ENCODE results near the gene TTC38.

The TTC38 gene

DNA sequence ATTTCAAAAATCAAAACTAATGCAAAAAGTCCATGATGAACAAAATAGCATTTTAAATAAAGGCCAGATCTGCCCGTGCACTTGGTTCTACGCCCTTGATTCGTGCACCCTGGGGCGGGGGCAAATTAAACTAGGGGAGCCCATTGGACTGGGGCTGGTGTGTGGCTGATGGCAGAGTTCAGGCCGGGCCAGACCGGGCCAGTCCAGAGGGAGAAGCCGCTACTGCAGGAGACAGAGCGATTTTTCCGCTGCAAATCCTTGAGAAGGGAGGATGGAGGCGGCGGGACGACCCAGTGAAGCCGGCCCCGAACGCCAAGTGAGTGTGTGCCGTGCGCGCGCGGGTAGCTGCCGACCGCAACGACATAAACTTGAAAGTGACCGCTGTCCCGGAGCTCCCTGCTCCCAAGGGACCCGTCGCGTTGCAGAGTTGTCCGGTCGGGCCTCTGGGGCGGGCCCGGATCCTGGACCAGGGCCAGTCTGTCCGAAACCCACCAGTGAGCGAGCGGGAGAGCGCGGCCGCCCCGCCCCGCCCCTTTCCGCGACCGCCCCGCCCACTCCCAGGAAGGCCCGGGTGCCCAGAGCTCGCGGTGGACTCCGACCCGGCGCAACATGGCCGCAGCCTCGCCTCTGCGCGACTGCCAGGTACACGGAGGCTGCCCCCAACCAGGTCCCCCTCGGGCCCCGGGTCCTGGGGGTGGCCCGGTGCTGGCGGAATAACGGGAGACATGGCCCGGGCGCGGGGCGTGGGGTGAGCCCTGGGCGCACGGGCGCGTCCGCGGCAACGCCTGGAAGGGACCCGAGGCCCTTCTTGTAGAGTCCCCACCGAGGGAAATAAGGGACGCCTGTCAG is at the start of gene TTC38:
Gene TTC38 (plus strand): TSS at position 578 of the 849 bp plus-strand sequence. CDS start 32 bp downstream, at position 610.
- peak; percentile 47 to 58 for DNase-seq

DNA sequence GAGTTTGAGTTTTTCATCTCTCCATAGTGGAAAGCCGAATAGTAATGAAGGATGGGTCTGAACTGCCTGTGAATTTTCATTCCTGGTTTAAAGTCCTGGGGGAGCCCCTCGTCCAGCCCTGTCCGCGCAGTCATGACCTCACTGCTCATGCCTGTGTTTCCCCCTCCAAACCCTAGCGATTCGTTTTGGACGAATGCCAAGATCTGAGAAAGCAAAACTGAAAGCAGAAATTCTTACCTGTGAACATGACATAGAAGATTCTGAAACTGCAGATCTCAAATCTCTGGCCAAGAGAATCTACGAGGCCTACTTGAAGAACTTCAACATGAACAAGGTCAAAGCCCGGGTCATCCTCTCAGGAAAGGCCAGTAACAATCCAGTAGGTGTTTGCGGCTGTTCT is 48.2 kb upstream of the TTC38 start:
- DNase-seq = no peak

DNA sequence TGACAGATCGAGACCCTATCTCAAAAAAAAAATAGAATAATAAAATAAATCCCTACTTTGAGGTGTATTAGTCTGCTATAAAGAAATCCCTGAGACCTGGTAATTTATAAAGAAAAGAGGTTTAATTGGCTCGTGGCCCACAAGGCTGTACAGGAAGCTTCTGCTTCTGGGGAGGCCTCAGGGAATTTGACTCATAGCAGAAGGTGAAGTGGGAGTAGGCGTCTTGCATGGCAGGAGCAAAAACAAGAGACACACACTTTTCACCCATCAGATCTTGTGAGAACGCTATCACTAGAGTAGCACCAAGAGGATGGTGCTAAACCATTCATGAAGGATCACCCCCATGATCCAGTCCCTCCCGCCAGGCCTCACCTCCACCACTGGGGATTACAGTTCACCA is 46.9 kb upstream of the TTC38 start:
- no peak for DNase-seq

DNA sequence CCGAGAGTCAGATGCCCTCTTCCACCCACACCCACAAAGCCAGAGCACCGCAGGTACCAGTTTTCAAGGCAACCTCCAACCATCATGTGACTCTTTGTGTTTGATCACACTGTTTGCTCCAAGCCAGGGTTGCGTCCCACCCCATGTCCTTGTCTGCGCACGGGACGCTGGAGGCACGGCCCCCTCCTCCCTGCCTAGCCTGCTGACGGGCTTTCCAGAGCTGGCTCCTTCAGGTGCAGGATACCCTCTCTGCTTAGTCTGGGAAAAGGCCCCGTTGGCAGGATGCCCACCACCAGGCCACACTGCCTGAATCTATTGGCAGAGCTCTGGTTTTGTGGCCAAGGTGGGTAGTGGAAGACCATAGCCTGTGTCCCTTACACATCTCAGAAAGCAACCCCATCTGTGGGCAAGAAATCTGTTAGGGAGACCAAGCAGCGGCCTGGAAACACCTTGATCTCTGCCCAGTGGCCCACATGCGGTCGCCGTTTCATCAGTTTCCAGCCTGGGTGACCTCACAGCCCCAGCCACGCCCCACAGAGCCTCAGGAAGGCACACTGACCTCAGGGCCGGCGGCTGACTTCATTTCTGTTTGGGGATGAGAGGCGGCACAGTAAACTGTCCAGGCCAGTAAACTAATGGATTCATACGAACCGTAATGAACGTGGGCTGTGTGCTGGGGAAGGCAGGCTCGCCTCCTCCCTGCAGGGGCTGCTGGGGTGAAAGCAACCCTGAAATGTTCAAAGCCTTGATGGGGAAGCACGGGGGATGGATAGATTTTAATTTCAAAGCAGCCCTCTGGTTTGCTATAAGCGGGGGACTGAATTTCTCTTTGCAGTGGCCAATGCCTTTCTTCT is 43.5 kb upstream of the TTC38 start:
- DNase-seq = no peak

DNA sequence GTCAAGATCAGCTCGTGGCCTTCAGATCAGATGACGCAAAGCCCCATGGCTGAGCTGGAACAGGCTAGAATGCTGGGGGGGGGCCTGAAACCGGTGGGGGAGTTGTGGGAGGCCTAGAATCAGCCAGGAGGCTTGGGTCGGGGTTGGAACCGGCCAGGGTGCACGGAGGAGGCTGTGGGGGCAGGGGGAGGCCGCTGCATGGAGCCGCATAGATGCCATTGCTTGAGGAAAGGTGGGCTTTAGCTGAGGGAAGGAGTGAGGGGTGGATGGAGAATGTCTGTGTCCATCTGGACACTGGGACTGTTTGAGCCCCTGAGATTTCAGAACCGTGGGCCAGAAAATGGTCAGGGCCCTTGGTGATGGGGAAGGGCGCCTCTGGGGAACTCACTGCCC is 42.9 kb upstream of the TTC38 start:
- DNase-seq = no peak

DNA sequence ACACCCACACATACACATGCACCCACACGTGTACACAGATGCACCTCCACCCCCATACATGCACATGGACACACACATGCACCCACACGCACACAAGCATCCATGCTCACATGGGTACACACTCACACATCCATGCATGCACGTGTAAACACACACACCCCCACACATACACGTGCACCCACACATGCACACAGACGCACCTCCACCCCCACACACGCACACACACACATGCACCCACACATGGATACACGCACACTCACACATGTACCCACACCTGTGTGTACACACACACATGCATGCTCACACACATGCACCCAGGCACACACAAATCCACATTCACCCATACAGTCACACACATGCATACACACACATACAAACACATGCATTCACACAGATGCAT is 42.2 kb upstream of the TTC38 start:
- no peak for DNase-seq

DNA sequence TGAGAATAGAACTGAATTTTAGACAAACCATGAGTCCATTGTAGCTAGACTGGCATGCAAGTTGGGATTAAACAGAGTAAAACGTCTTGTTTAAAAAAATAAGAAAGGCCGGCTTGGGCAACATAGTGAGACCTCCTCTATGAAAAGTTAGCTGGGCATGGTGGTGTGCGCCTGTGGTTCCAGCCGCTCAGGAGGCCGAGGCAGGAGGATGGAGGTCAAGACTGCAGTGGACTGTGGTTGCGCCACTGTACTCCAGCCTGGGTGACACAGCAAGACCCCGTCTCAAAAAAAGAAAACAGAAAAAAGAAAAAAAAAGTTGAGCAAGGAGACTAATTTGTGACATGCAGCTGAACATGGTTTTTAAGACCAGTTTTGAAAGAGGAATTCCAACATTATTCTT is 41.2 kb upstream of the TTC38 start:
- no peak for DNase-seq

DNA sequence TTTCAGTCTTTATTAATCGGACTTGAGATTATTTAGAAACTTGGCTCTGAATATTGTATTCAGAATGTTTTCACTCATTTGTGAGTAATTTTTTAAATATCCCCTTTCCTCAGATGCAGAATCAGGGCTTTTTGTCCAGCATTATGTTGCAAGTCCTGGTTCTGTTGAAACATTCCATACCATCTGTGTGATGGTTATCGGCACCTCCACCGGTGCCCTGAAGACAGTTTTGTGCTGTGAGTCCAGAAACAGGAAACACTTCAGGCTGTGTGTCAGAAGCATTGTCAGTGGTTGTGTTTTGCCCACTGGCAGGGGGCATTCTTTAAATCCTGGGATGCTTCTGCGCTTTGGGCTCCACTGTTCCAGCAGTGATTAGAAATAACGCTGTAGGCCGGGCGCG is 38.1 kb upstream of the TTC38 start:
- no peak for DNase-seq

DNA sequence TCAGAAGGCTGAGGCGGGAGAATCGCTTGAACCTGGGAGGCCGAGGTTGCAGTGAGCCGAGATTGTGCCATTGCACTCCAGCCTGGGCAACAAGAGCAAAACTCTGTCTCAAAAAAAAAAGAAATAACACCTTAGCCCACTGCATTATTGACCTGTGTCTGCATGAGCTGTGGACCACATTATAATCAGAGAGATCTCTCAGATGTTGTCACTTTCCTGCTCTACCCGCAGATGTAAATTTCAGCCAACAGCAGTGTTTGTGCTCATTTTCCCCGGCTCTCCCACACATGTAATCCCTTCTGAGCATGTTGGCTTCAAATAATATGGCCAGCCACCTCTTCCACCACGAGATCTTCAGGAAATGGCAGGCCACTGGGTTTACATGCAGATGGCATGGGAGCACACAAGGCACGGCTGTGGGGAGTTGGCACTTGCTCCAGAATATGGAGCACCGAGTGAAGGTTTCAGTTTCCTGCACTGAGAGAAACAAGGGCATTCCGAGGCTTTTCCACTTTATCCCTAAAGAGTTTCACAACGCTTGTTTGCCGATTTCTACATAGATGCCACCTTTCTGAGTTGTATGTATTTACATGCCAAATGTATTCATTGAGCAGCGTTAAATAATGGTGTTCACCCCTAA is 37.4 kb upstream of the TTC38 start:
- DNase-seq = no peak

DNA sequence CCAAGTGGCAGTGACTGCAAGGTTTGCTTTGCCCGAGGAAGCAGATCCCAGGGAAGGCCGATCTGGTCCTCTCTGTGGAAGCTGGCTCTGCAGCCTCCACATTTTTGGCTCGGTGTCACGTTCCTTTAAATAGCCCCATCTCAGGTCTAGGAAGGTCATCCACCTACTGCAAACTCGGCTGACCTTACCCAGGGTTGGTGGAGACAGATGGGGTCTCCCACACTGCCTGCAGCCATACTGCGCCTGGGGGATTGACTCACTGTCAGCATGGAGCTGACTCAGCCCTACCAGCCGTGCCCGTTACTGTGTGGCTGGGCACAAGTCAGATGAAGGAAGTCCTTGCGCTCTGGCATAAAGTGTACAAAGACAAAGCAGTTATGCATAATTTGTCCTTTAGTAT is 34.6 kb upstream of the TTC38 start:
- DNase-seq = no peak

DNA sequence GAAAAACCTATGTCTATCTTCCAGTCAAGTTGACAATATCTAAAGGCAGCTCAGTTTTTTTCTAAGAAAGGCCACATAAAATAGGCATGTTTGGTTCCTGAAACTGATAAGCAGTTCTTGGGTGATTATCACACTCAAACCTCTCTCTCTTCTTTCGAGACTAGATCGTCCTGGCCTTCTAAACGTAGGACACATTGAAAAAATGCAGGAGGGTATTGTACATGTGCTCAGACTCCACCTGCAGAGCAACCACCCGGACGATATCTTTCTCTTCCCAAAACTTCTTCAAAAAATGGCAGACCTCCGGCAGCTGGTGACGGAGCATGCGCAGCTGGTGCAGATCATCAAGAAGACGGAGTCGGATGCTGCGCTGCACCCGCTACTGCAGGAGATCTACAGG is 32.8 kb upstream of the TTC38 start:
- no peak for DNase-seq

DNA sequence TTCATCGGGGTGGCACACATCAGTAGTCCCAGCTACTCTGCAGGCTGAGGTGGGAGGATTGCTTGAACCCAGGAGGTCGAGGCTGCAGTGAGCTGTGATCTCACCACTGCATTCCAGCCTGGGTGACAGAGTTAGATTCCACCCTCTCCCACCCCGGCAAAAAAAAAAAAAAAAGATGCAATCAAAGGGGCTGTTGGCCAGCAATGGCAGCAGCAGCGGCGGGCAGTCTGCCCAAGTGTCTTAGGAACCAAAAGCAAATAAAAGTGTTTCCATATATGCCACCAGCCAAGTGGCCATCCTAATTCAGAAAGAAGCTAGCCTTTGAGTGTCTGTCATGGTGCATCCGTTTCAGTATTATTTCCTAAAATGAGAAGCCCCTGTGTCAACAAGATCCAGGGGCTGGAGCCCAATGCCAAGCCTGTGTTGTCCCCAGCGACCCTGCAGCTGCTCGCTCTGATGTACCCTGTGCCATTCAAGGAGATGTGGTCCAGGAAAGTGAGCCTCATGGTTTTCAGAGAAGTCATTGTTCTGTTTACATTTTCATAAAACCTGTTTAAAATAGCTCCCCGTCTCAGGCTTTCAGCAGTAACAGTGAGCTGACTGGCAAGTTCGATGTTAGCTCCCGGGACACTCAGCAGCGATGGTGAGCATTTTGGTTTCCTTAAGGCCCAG is 30.2 kb upstream of the TTC38 start:
- DNase-seq = no peak

DNA sequence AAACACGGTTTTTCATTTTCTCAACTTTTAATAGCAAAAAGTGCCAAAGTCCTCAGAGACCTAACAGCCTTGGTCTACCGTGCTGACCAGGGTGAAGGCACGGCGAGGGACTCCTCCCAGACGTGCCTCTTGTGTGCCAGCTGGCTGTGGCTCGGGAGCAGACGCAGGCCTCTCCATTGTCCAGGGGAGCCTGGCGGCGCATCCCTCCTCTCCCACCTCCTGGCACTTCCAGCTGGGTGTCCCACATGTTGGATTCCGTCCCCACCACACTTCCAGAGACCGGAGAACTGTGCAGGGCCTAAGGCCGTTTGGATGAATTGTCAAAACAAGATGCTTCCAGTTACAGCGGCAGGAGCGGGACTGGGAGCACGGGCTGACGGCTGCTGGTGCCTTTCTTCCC is 29.3 kb upstream of the TTC38 start:
- no peak for DNase-seq

DNA sequence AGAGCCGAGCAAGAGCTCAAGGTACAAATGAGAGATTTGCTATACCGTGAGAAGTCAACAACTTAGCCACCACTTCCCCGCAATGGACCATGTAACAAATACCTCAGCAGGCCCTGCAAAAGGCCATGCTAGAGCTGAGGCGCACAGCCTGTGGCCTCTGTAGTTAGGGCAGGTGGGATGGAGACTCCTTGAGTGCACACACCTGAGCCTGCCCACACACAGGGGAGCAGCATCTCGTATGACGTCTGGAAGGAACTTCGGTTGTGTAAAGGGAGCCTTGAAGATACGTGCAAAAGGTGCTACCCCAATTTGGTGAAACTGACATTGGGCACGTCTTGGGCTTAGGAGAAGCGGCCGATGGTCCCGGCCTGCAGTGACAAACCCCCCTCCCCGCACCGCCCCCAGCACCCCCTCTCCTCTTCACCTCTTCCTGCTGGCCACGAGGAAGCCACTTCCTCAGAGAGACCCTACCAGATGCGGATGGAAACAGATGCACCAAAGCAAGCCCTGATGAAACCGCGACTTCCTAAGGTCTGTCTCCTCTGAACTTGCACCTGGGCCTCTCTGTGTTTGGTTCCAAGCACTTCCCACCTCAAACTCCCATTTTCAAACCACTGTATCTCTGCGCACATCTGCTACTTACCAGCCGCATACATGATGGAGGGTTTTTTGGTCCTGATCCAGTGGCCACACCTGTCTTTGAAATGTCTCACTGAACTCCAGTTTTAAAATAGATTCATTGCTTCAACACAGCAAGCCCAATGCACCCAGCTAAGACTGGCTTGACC is 28.4 kb upstream of the TTC38 start:
- DNase-seq = no peak

DNA sequence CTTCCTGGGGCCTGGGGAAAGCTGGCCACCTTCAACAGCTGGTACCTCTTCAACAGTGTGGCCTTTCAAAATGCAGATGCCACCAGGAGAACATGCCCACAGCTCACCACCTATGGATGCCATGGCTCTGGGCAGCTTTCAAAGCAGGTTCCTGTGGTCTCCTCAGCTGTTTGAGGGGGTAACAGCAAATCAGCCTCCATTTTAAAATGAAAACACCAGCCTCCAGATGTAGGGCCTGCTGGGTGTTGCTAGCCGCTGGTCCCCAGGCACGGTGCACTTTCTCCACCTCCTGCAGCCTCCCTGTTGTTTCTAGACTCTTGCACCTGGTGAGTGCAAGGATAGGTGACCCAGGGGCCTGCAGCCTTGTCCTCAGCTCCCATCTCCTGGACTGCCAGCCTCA is 27.7 kb upstream of the TTC38 start:
- DNase-seq = no peak

DNA sequence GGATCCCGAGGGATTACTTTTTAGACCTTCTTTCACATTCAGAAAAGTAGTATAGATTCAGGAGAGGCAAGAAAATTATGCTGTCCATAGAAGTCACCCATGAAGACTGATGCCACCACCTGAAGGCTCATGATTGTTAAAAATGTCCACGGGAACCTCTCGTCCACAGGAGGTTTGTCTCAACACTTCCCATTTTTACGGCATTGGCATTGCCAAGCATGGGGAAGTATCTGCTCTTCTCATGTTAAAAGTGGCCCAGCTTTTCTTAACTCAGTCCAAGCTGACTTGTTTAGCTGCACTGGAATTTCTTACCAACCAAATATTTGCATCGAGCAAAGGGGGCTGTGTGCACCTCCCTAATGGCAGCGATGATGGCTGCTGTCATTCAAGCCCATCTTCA is 27.3 kb upstream of the TTC38 start:
- no peak for DNase-seq

DNA sequence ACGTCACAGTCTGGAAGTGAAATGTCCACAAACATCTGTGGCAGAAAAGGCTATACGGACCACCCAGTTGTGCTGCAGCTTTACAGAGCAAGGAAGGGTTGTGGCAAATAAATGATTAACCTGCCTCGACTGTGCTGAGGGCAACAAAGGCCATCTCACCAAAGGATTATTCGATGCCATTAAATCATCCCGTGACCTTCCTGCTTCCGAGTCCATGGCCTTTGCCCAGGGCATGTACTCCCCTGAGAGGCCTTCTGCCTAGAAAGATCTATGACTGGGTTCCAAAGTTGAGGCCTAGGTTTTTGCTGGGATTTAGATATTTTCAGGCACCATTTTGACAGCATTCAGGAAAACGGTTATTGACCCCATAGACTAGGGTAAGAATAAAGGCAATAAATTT is 26.9 kb upstream of the TTC38 start:
- no peak for DNase-seq

DNA sequence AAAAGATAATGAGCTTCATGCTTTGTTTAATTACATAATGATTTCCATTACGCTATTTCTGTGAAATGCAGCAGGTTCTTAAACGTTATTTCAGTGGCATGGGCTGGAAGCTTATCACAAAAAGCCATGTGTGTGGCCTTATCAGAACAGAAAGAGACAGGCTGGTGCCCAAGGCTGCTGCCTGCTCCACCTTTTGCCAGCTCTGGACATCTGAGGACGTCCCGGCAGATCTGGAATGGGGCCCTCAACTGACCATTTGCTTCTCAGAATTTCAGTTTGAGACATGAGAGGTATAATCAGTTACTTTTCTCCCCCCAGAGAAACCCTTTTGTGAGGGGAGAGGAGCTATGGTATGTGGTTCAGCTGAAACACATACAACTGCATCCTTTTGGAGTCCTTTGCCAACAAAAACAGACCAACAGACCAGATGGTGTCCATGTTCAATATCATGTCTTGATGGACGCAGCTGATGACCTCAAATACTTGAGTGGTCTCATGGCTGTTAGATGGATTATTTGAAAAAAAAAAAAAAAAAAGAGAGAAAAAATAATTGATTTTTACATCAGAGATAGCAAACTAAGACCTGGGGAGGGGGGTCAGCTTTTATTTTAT is 26.3 kb upstream of the TTC38 start:
- no peak for DNase-seq

DNA sequence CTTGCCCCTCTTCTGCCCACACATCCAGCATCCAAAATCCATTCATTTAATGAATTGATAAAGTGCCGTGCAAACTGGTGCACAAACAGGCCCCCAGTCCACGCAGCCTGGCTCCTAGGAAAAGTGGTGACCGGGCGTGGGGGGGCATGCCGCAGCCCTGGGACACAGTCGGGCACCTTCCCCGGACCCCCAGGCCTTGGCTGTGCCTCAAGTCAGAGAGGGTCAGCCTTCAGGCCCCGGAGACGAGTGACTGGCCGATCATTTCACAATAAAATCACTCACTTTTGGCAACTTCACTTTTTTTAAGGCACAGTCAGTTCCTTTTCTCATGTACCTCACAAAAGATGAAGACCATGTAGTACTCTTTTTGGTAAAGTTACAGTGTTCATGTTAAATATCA is 25.7 kb upstream of the TTC38 start:
- no peak for DNase-seq

DNA sequence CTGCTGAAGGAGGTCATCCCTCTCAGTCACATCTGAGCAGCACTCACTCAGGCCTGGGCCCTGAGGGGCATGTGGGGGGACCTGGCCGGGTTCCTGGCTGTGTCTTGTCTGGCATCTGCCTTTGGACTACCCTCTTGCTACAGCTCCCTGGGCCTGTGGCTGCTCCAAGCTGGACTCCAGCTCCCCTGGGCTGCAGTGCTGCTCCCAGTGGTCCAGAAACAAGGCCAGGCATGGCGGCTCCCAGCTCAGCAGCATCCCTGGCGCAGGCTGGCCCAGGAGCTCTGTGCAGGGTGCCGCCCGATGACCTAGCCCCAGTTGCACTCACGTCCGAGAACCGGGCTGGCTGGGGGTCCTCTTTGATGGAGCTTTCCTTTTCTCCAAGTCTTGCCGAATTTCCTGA is 23.0 kb upstream of the TTC38 start:
- DNase-seq = no peak

DNA sequence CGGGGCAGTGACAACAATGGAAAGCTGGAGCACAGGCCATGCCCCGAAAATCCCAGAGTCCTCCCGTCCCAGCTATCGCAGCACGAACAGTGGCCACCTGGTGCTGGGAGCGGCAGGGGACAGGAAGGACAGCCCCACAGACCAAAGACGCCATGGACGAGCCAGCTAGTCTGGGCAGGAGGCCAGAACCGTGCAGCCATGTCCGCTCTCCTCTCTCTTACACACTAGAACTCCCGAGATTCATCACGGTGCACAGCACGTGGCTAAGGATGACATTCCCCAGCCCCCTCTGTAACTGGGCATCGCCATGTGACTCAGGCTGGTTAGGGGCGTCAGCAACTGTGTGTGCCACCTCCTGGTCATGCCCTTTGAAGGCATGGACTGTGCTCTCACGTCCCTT is 22.3 kb upstream of the TTC38 start:
- DNase-seq = no peak

DNA sequence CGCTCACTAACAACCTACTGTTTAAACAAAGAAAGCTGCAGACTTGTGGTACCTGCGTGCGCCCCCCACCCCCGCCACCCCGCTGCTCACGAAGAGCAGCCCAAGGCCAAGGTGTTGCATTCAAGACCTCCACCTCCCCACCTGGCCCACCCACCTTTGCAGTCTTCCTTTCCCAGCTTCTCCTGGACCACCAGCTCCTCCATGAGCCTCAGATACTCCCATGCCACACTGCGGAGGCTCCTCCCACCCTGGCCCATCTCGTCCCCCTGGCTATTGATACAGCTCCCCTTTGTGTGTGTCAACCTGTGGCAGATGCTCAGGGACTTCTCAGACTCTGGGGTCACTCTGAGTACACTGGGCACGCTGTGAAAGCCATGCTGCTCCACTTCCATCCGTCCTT is 21.6 kb upstream of the TTC38 start:
- DNase-seq = no peak
